H1 (cell line): ENCODE measurements around the gene CTSS. TPM values are rescaled to one million over a fixed set of nuclear protein-coding genes. Genes with fewer than 3 reads are reported as not detected.

Experiments
- PHF8 ChIP-seq: fragments of 200-600 bp; sonication (generic); conservative IDR thresholded peaks from 2 replicates; pipeline ENCODE4 v1.7.1; 2012; ENCODE audit warnings: low read depth, mild to moderate bottlenecking, inconsistent platforms, low read length, moderate library complexity
- polyA plus RNA-seq, 7 experiments: library from polyadenylated mRNA; depleted of rRNA in 3 of 7; stranded (reverse) in 5 of 7; unstranded in 2 of 7; fragments of >200 nt in 5 of 7; fragments of 200-250 nt in 2 of 7; gene quantifications; 1 replicate in 5 of 7; 2 replicates in 1 of 7; 4 replicates in 1 of 7; pipeline versions ENCODE4 v1.2.1 to v1.2.3, GENCODE V29; 2011 to 2013; ENCODE audit warnings: missing spikeins in 2 of 7, mixed read lengths in 2 of 7
- total RNA-seq: library from RNA; stranded (reverse); fragmentation: NEBNext Ultra II Directional; extraction: Animal tissue kit (Norgen Biotek cat#: 25700); gene quantifications from 2 replicates; pipeline ENCODE4 v1.2.1, GENCODE V29; 2021

Gene CTSS
- total and polyA plus RNA-seq, 2 of the 8 experiments (the other 6 are each of a cell fraction or from before 2014, with no cell fraction given), result not detected

DNA sequence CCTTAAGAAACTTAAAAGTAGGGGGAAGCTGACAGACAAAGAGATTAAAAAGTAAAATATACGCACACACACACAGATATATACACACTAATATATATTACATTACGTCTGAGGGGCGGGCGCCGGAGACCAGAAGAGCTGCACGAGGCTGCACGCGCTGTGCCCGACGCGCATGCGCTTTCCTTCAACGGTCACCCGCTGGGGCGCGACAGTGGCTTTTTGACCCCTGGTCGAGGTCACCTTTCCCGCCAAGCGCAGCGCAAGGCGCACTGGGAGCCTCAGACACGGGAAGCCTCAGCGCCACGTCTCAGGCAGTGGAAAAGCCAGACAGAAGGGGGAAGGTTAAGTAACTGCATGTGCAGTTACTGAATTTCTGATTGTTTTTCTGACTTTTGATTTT lies 44.9 kb downstream of the CTSS start, which contains the start of gene HORMAD1 (continued):
- no peak for TF ChIP-seq PHF8
